Left ventricle myocardium inferior (tissue), 1 donor: ENCODE data around the gene CDC42EP3. TPM values are rescaled to one million over a fixed set of nuclear protein-coding genes. Genes with fewer than 3 reads are reported as not detected.

Experiments used
- DNase-seq: peaks from one replicate; pipeline ENCODE4 v3.0.0-alpha.2; 2020
- H3K27ac ChIP-seq: fragments of 200-600 bp; replicated peaks from 2 replicates; pipeline ENCODE4 v1.8.0; 2021
- H3K27me3 ChIP-seq: fragments of 200-600 bp; 2 replicates; pipeline ENCODE4 v1.8.0; 2021; ENCODE audit warnings: low read depth
- H3K36me3 ChIP-seq: fragments of 200-600 bp; 2 replicates; pipeline ENCODE4 v1.8.0; 2021
- H3K4me1 ChIP-seq: fragments of 200-600 bp; 2 replicates; pipeline ENCODE4 v1.8.0; 2021
- H3K4me3 ChIP-seq: fragments of 200-600 bp; 2 replicates; pipeline ENCODE4 v1.8.0; 2021; ENCODE audit warnings: mild to moderate bottlenecking, moderate library complexity
- H3K9me3 ChIP-seq: fragments of 200-600 bp; replicated peaks from 2 replicates; pipeline ENCODE4 v1.8.0; 2021
- CTCF ChIP-seq: fragments of 200-600 bp; IDR thresholded peaks from 2 replicates; pipeline ENCODE4 v1.8.0; 2021; ENCODE audit warnings: antibody characterized with exemption, mild to moderate bottlenecking, borderline replicate concordance
- intact Hi-C: fragments of 100-400 bp; cut with micrococcal nuclease; formaldehyde crosslinking; loops from one replicate; pipeline ENCODE4 v1.11.0; 2022
- total RNA-seq: library from RNA; stranded (reverse); fragmentation: NEBNext Ultra II Directional; extraction: Animal tissue kit (Norgen Biotek cat#: 25700); gene quantifications from one replicate; pipeline ENCODE4 v1.2.1, GENCODE V29; 2021
- donor health status: DM: no; HTN: yes; CAD: no; lungs with severe emphysema.

The CDC42EP3 gene
- total RNA-seq, 1 donor from 2014 or later, result 81.9 TPM

- peak overlapping the region; percentile 98 for H3K27ac ChIP-seq
- intact Hi-C loops, result no loop called here
Observed at GRCh38 chr2:37669446-37669845, 2.0 kb downstream of the CDC42EP3 start.

DNA sequence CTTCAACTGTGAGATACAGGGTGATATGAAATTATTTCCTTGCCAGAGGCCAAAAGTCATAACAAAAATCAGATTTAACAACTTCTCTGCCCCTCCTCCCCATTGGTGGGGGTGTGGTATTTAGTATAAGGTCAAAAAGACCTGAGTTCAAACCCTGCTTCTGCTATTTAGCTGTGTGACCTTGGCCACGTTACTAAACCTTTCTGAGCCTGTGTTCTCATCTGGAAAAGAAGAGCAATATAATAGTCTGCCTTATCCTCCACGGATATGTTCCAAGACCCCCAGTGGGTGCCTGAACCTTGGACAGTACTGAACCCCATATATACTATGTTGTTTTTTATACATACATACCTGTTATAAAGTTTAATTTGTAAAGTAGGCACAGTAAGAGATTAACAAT is 3.7 kb downstream of the CDC42EP3 start:
- Histone ChIP-seq H3K9me3 (no peaks in the 10 kb centered on the region), H3K27me3 (no peaks in the 10 kb centered on the region), H3K36me3 (peaks cover 6% of the 10 kb centered on the region), H3K4me1 (peaks cover 96% of the 10 kb centered on the region), H3K4me3 (peak overlapping the region; percentile 93), H3K27ac (peak overlapping the region; percentile 98)
- no peak for TF ChIP-seq CTCF
- intact Hi-C loops, result no loop called here
- no peak for DNase-seq

More at GRCh38 chr2:37669446-37669845, 2.0 kb downstream of the CDC42EP3 start:
- Histone ChIP-seq H3K36me3 (peaks cover 6% of the 10 kb centered on the region), H3K9me3 (no peaks in the 10 kb centered on the region), H3K27me3 (no peaks in the 10 kb centered on the region), H3K4me1 (peaks cover 86% of the 10 kb centered on the region), H3K4me3 (peak overlapping the region; percentile 93)
- TF ChIP-seq CTCF, result no peak
- no peak for DNase-seq

DNA sequence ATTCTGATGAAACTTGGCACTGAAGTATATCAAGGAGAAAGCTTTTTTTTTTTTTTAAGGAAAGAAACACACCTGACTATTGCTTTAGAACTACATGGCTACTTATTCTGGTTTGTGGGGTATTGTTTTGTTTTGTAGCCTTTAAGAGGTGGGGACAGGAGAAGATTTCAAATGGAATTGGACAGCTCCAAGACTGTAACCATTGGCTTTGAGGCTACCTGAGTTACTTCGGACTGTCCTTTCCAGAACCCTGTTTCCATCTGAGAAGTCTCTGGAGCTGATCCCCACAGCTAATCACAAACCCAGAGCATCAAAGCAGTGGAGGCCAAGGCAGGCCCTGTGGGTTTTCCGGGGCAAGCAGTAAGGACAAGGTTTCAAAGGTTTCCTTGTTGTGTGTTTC is 4.7 kb downstream of the CDC42EP3 start:
- no peak for DNase-seq
- Histone ChIP-seq H3K4me1 (peaks cover 96% of the 10 kb centered on the region), H3K27me3 (no peaks in the 10 kb centered on the region), H3K27ac (peak overlapping the region; percentile 98), H3K4me3 (peak overlapping the region; percentile 93), H3K9me3 (no peaks in the 10 kb centered on the region), H3K36me3 (peaks cover 6% of the 10 kb centered on the region)
- no peak for TF ChIP-seq CTCF
- intact Hi-C loops, result no loop called here

GRCh38 chr2:37665604-37666362 is 5.7 kb downstream of the CDC42EP3 start:
- DNase-seq, result no peak
- H3K27ac ChIP-seq, result peak overlapping the region; percentile 98
- peaks cover 6% of the 10 kb centered on the region for H3K36me3 ChIP-seq
- no peak for TF ChIP-seq CTCF
- H3K27me3 ChIP-seq, result no peaks in the 10 kb centered on the region
- peak overlapping the region; percentile 93 for H3K4me3 ChIP-seq
- intact Hi-C loops, result no loop called here
- H3K9me3 ChIP-seq, result no peaks in the 10 kb centered on the region
- peaks cover 99% of the 10 kb centered on the region for H3K4me1 ChIP-seq

DNA sequence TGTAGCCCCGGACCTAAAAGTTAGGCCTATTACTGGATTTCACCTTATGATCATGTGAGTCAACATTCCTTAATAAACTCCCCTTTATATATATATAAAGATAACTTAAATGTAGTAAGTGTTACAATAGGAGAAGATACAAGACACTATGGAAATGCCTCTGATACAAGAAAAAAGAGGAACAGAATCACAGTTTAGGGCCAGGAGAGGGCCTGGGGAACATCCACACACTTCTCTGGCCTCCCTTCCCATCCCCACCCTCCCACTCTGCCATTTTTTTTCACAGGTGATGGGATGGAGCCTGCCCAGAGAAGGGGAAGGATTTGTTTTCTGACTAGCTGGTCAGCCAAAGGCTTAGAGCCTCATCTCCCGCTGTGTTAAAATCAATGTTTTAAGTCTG is 6.4 kb downstream of the CDC42EP3 start:
- H3K9me3 ChIP-seq, result no peaks in the 10 kb centered on the region

More for the DNA sequence above, 6.4 kb downstream of the CDC42EP3 start:
- no peak for TF ChIP-seq CTCF
- Histone ChIP-seq H3K27me3 (no peaks in the 10 kb centered on the region), H3K27ac (peak overlapping the region; percentile 98), H3K36me3 (peaks cover 6% of the 10 kb centered on the region), H3K4me1 (peaks cover 99% of the 10 kb centered on the region), H3K4me3 (peak overlapping the region; percentile 93)
- intact Hi-C loops, result no loop called here
- DNase-seq, result no peak
